Thyroid gland (tissue), 4 donors: ENCODE data around the gene SFN.

Experiments used
- CTCF ChIP-seq, 6 experiments: fragments of 200-600 bp in 3 of 6; fragments of 450-650 bp in 3 of 6; sonication (generic) in 3 of 6; IDR thresholded peaks; one replicate each; pipeline ENCODE4 v1.5.1; 2016 to 2019; ENCODE audit warnings: antibody characterized with exemption in 6 of 6, mild to moderate bottlenecking in 2 of 6, inconsistent platforms in 1 of 6, moderate library complexity in 1 of 6
- POLR2A ChIP-seq, 2 donors: fragments of 450-650 bp; IDR thresholded peaks; one replicate each; pipeline ENCODE4 v1.6.1; 2017; ENCODE audit warnings: antibody characterized with exemption in 2 of 2, mild to moderate bottlenecking in 2 of 2, moderate library complexity in 1 of 2

GRCh38 chr1:26853600-26853999 lies 9.3 kb upstream of the SFN start:
- TF ChIP-seq CTCF (IDR thresholded peaks at IDR 0.05) (no peak), POLR2A (IDR thresholded peaks at IDR 0.05) (no peak)
